ENCODE measurements around the gene PINLYP.

Gene PINLYP

DNA sequence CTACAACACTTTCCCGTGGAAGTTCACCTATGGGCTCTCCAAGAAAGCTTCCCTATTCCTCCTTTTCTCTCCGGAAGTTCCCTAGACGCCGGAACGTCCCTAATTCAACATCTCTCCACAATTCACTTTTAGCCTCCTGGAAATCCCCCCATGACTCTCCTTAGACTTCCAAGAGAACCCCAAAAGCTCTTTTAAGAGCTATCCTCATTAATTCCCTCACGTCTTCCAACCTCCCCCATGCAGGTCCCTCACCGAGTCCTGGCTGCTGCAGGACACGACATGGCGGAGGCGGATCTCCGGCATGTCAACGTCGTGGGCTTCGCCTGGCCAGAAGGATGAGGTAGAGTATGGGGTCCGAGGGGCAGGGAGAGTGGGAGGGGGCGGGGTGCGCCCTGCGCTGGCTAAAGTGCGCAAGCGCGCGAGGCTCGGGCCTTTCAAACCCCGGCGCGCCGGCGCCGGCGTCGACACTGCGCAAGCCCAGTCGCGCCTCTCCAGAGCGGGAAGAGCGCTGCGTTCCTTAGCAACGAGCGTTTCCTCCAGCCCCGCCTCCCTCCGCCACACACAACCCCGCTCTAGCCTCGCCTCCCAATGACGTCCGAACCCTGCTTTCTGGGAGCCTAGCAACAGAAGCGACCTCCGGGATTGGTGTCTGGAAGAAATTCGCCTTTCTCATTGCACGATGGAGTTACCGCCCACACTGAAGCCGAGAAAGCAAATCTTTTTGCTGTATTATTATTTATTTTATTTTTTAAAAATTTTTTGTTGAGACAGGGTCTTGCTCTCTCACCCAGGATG, at the start of gene PINLYP, which contains the start of gene XRCC1:
PINLYP (plus strand) TSS at position 646 of the 795 bp plus-strand sequence. CDS start 1,391 bp downstream, outside the sequence.
XRCC1 (minus strand) TSS at position 372 of the 795 bp plus-strand sequence; CDS start at position 303, 69 bp downstream.
- DNase-seq (ENCODE audit: low read depth, low spot score) = peak; percentile 95
- no peak for TF ChIP-seq ZNF274 (IDR thresholded peaks at IDR 0.05; ENCODE audit: low read depth, low read length)
- TF ChIP-seq YY1 (IDR thresholded peaks at IDR 0.05; ENCODE audit: insufficient read depth, insufficient read length) = no peak
- TF ChIP-seq SUZ12 (IDR thresholded peaks at IDR 0.05; ENCODE audit: extremely low read depth, insufficient read depth, insufficient read length) = no peak
- Histone ChIP-seq H3K36me3 (ENCODE audit: insufficient read depth, insufficient read length, low read length) (peaks cover 12% of the 10 kb centered on the region), H3K4me1 (ENCODE audit: insufficient read depth, insufficient read length) (peaks cover 6% of the 10 kb centered on the region), H3K27me3 (ENCODE audit: insufficient read depth, insufficient read length) (no peaks in the 10 kb centered on the region), H3K9me3 (ENCODE audit: insufficient read depth, low read length) (no peaks in the 10 kb centered on the region), H3K4me3 (ENCODE audit: insufficient read length, low read depth) (peak within 1 kb of the TSS; percentile 57), H3K9ac (ENCODE audit: insufficient read length, low read depth) (peak within 1 kb of the TSS; percentile 84)

DNA sequence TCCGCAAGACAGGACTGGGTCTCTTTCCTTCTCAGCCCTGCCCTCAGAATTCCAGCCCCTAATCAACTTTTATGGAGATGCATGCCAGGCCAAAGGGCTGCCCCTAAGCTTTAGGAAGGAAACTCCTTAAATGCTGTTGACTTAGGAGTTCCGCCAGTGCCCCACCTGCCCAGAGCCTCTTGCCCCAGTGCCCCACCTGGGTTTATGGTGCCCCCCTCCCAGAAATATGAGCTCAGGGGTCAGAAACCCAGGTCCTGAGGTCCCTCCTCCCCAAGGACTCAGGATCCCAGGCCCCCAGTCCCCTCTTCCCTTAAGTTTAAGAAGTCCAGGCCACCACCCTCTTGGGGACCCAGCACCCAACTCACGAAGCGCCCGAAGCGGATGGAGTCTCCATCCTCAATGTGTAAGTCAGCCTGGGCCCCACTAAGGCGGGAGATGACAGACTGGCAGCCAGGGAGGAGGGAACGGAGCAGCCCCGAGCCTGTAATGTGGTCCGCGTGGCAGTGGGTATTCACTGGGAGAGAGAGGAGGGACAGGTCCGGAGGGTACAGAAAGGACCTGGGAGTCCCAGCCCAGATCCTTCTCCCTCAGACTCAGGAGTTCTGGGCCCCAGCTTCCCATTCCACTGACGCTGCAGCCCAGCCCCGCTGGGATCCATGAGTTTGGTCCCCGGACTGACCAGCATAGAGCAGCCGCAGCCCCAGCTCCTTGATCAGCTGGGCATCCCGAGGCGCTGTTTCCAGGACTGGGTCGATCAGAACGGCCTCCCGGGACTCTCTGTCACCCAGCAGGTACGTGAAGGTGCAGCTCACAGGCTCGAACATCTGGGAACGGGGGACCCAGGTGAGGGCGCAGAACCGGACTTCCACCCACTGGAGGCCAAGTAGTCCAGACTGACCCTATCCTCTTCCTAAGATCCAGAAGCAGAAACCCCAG, 49.5 kb upstream of the PINLYP start:
- DNase-seq (ENCODE audit: low read depth, low spot score) = no peak
- Histone ChIP-seq H3K4me1 (ENCODE audit: insufficient read depth, insufficient read length) (no peaks in the 10 kb centered on the region), H3K27me3 (ENCODE audit: insufficient read depth, insufficient read length) (peaks cover 8% of the 10 kb centered on the region), H3K9ac (ENCODE audit: insufficient read length, low read depth) (peak overlapping the region; percentile 93), H3K36me3 (ENCODE audit: insufficient read depth, insufficient read length, low read length) (peaks cover 6% of the 10 kb centered on the region), H3K9me3 (ENCODE audit: insufficient read depth, low read length) (no peaks in the 10 kb centered on the region), H3K4me3 (ENCODE audit: insufficient read length, low read depth) (peak overlapping the region; percentile 84)
- no peak for TF ChIP-seq YY1 (IDR thresholded peaks at IDR 0.05; ENCODE audit: insufficient read depth, insufficient read length)
- TF ChIP-seq SUZ12 (IDR thresholded peaks at IDR 0.05; ENCODE audit: extremely low read depth, insufficient read depth, insufficient read length) = no peak
- no peak for TF ChIP-seq ZNF274 (IDR thresholded peaks at IDR 0.05; ENCODE audit: low read depth, low read length)

DNA sequence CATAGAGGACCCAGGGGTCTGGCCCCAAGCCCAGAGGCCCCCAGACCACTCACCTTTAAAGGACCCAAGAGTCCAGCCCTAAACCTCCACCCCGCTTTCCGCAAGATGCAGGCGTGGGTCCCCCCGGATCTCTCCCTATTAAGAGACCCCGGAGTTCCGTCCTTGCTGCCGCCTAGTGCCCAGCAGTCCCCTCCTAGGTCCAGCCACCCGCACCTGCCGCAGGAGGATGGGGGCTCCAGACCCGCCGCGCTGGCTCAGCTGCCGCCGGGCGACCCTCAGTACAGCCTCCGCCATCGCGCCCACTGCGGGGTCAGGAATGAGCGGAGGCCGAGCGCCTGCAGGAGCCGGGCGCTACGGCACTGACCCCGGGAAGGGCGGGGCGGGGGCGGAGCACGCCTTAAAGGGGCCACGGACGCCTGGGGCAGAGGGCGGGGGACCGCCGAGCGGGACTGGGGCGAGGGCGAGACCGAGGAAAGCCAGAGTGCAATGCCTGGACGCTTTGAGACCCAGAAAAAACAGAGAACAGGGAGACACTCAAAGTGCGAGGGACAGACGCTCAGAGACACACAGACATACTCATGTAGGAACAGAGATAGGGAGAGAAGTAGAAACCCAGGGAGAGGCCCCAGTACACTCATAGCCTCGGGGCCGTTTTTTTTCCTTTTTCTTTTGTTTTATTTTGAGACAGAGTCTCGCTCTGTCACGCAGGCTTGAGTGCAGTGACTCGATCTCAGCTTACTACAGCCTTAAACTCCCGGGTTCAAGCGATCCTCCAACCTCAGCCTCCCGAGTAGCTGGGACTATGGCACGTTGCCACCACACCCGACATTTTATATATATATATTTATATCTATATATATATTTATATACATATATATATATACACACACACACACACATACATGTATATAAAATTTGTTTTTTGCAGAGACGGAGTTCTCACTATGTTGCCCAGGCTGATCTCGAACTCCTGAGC, 48.4 kb upstream of the PINLYP start, which contains the start of gene ETHE1:
ETHE1 (minus strand) TSS at position 318 of the 976 bp plus-strand sequence; CDS start at position 294, 24 bp downstream.
- no peaks in the 10 kb centered on the region for H3K9me3 ChIP-seq (ENCODE audit: insufficient read depth, low read length)
- peaks cover 3% of the 10 kb centered on the region for H3K36me3 ChIP-seq (ENCODE audit: insufficient read depth, insufficient read length, low read length)
- TF ChIP-seq YY1 (IDR thresholded peaks at IDR 0.05; ENCODE audit: insufficient read depth, insufficient read length) (no peak), SUZ12 (IDR thresholded peaks at IDR 0.05; ENCODE audit: extremely low read depth, insufficient read depth, insufficient read length) (no peak), ZNF274 (IDR thresholded peaks at IDR 0.05; ENCODE audit: low read depth, low read length) (no peak)
- H3K4me3 ChIP-seq (ENCODE audit: insufficient read length, low read depth) = peak within 1 kb of the TSS; percentile 84
- H3K4me1 ChIP-seq (ENCODE audit: insufficient read depth, insufficient read length) = no peaks in the 10 kb centered on the region
- peaks cover 8% of the 10 kb centered on the region for H3K27me3 ChIP-seq (ENCODE audit: insufficient read depth, insufficient read length)
- DNase-seq (ENCODE audit: low read depth, low spot score) = no peak
- peak within 1 kb of the TSS; percentile 93 for H3K9ac ChIP-seq (ENCODE audit: insufficient read length, low read depth)

DNA sequence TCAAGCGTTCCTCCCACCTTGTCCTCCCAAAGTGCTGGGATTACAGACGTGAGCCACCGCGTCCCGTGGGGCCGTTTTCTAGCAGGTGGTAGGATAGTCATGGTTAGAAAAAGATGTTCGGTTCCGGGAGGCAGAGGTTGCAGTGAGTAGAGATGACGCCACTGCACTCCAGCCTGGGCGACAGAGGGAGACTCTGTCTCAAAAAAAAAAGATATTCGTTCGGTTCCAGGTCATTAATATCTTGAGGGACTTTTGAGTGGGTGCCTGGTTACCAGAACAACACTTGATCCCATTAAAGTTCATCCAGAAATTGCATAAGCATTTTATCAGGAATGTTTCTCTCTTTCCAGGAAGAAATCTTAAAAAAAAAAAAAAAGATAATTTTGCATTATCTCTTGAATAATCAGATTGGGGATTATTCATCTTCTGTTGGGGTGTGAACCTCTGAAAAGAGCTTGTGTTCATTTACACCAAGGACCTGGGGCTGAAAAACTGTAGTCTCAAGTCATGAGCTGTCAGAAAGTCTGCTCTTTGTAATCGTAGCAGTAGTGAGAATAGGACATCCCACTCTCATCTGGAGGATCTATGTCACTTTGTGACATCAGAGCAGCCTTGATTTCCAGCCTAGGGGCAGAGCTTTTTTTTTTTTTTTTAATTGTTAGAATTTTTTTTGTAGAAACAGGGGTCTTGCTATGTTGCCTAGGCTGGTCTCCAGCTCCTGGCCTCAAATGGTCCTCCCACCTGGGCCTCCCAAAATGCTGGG, 47.6 kb upstream of the PINLYP start:
- TF ChIP-seq YY1 (IDR thresholded peaks at IDR 0.05; ENCODE audit: insufficient read depth, insufficient read length) = no peak
- Histone ChIP-seq H3K4me3 (ENCODE audit: insufficient read length, low read depth) (no peak overlapping the region), H3K27me3 (ENCODE audit: insufficient read depth, insufficient read length) (peaks cover 8% of the 10 kb centered on the region), H3K4me1 (ENCODE audit: insufficient read depth, insufficient read length) (no peaks in the 10 kb centered on the region), H3K36me3 (ENCODE audit: insufficient read depth, insufficient read length, low read length) (peaks cover under 1% of the 10 kb centered on the region), H3K9me3 (ENCODE audit: insufficient read depth, low read length) (no peaks in the 10 kb centered on the region), H3K9ac (ENCODE audit: insufficient read length, low read depth) (no peak overlapping the region)
- no peak for DNase-seq (ENCODE audit: low read depth, low spot score)

DNA sequence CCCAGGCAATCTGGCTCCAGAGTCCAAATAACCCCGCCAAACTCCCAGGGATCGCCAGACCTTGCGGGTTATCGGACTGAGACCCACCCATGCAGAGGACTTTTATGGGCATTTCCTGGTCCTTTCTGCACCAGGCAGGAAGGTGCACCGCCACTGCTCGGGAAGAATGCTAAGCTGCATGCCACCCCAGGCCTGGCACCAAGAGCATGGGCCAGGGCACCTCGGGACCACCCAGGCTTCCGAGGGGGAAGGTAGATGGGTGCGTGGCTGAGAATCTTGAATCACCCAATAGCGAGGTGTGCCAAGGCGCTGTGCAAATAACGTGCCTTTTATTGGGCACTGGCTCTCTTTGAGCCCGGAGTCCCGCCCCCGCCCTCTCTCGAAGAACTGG, 43.0 kb upstream of the PINLYP start:
- Histone ChIP-seq H3K9me3 (ENCODE audit: insufficient read depth, low read length) (no peaks in the 10 kb centered on the region), H3K9ac (ENCODE audit: insufficient read length, low read depth) (peak overlapping the region; percentile 80), H3K4me1 (ENCODE audit: insufficient read depth, insufficient read length) (peaks cover 10% of the 10 kb centered on the region), H3K4me3 (ENCODE audit: insufficient read length, low read depth) (peak overlapping the region; percentile 56), H3K36me3 (ENCODE audit: insufficient read depth, insufficient read length, low read length) (peaks cover 6% of the 10 kb centered on the region), H3K27me3 (ENCODE audit: insufficient read depth, insufficient read length) (no peaks in the 10 kb centered on the region)
- no peak for DNase-seq (ENCODE audit: low read depth, low spot score)
- TF ChIP-seq SUZ12 (IDR thresholded peaks at IDR 0.05; ENCODE audit: extremely low read depth, insufficient read depth, insufficient read length) (no peak), ZNF274 (IDR thresholded peaks at IDR 0.05; ENCODE audit: low read depth, low read length) (no peak), YY1 (IDR thresholded peaks at IDR 0.05; ENCODE audit: insufficient read depth, insufficient read length) (no peak)
